Vagina (tissue), 2 donors: ENCODE data around the gene SKOR1.

Experiments used
- CTCF ChIP-seq, 3 experiments: fragments of 450-650 bp in 2 of 3; fragments of 200-600 bp in 1 of 3; sonication (generic) in 1 of 3; IDR thresholded peaks; one replicate each; pipeline ENCODE4 v1.5.1; 2017 to 2019; ENCODE audit warnings: antibody characterized with exemption in 3 of 3, mild to moderate bottlenecking in 2 of 3, moderate library complexity in 2 of 3
- POLR2A ChIP-seq, 2 donors: fragments of 450-650 bp; IDR thresholded peaks; one replicate each; pipeline ENCODE4 v1.6.1; 2017; ENCODE audit warnings: antibody characterized with exemption in 2 of 2, mild to moderate bottlenecking in 2 of 2, moderate library complexity in 2 of 2
- POLR2AphosphoS5 ChIP-seq, 2 donors: sonication (generic); formaldehyde crosslinking; IDR thresholded peaks; one replicate each; pipeline ENCODE4 v1.9.0; 2017; ENCODE audit warnings: antibody characterized with exemption in 2 of 2, mild to moderate bottlenecking in 2 of 2, low read depth in 1 of 2; ENCODE audit not compliant: insufficient read depth in 1 of 2

DNA sequence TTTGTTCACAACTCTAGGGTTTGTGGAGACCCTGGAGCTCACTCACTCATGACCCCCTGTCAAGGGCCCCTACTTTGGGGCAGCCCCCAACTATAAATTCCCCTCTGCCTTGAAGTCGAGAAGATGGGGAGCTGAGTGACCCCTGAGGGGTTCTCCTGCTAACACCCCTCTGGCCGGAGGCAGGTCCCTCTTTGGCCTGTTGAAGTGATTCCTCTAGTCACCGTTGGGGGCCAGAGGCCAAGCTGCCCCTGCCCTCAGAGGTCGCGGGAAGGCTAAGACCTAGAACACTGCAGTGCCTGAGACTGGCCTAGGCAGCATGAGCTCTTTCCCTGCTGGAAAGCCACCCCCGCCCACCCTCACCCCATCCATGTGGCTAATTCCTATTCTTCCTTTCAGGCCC lies 15.4 kb upstream of the SKOR1 start:
- no peak for TF ChIP-seq CTCF (IDR thresholded peaks at IDR 0.05)
- no peak for TF ChIP-seq POLR2A (IDR thresholded peaks at IDR 0.05)
- no peak for TF ChIP-seq POLR2AphosphoS5 (IDR thresholded peaks at IDR 0.05; ENCODE audit: insufficient read depth in 1 of 2, low read depth in 1 of 2)
